ENCODE results near the gene RNGTT.

RNGTT gene

DNA sequence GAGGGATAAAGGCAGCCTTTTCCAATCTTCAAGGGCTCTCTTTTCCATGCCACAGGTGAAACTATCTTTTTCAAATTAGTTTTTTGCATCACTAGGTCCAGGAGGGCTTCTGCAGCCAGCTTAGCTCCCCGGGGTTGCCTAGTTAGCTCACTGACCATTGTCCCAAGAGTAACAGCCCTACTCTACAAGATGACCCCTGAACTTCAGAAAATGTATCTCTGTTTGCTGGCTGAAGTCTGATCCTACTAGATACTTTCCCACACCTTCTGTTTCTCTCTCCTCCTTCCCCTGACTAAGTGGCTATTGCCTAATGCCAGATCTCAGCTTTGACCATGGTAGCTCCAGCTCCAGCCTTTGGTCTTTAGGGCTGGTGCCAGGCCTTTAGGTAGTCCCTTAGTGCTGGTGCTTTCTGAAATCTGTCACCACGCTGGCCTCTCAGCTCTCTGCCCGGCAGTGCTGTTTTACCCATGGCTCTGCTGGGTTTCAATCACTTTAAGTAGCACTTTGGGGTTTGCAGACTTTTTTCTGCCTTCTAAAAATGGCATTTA, 255.1 kb downstream of the RNGTT start:
- no peak for DNase-seq

DNA sequence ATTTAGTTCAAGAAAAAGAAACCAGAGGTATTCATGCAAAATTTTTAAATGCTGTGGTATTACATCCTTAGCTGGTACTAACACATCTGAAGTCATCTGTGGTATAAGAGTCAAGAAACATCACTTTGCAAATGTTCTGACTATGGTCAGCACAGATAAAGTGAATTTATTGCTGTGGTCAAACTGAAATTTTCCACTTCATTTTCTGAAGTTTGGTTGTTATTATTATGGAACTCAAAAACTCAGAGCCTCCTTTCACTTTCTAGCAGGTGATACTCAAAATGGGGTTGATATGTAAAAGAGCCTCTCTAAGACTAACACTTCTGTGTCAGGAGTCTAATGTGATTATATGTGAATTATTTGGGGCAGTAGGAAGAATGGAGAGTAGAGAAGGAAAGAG, 257.8 kb downstream of the RNGTT start:
- no peak for DNase-seq

- no peak for DNase-seq
Observed at GRCh38 chr6:88704980-88705379, 258.4 kb downstream of the RNGTT start.

DNA sequence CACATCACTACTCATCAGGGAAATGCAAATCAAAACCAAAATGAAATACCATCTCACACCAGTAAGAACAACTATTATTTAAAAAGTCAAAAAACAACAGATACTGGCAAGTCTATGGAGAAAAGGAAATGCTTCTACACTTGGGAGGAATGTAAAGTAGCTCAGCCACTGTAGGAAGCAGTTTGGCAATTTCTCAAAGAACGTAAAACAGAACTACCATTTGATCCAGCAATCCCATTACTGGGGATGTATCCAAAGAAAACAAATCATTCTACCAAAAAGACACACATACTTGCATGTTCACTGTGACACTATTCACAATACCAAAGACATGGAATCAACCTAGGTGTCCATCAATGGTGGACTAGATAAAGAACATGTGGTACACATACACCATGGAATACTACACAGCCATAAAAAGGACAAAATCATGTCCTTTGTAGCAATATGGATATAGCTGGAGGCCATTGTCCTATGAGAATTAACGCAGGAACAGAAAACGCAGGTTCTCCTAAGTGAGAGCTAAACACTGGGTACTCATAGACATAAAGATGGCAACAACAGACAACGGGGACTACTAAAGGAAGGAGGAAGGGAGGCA, 260.4 kb downstream of the RNGTT start:
- DNase-seq = no peak

- no peak for DNase-seq
Observed at GRCh38 chr6:88698661-88699060, 264.8 kb downstream of the RNGTT start.

DNA sequence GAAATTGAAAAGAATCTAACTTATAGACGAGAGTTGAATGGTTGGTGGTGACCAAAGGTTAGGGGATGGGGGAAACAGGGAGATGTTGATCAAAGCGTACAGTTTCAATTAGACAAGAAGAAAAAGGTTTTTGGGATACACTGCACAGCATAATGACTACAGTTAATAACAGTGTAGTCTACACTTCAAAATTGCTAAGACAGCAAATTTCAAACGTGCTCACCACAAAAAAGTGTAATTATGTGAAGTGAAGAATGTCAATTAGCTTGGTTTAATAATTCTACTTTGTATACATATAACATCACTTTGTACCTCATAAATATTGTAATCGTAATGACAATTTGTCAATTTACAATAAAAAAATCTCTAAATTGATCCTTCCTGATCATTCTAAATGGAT, 267.5 kb downstream of the RNGTT start:
- no peak for DNase-seq

DNA sequence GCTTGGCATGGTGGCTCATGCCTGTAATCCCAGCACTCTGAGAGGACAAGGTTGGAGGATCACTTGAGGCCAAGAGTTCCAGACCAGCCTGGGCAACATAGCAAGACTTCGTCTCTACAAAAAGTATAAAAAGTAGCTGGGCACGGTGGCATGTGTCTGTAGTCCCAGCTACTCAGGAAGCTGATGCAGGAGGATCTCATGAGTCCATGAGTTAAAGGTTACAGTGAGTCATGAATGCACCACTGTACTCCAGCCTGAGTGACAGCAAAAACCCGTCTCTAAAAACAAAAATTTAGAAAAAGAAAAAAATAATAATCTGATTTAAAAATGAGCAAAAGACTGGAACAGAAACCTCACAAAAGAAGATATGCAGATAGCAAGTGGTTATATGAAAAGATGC, 279.7 kb downstream of the RNGTT start:
- no peak for DNase-seq

- no peak for DNase-seq
Observed at GRCh38 chr6:88680654-88681053, 282.8 kb downstream of the RNGTT start.

GRCh38 chr6:88679841-88680240, 283.6 kb downstream of the RNGTT start:
- DNase-seq = no peak

DNA sequence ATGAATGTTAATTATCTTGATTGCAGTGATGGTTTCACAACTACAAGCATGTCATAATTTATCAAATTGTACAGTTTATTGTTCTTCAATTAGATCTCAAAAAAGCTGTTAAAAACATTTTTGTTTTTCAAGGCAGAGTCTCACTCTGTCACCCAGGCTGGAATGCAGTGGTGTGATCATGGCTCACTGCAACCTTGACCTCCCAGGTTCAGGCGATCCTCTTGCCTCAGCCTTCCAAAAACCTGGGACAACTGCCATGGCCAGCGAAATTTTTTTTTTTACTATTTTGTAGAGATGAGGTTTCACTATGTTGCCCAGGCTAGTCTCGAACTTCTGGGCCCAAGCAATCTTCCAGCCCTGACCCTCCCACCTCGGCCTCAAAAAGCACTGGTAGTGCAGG, 286.1 kb downstream of the RNGTT start:
- no peak for DNase-seq

DNA sequence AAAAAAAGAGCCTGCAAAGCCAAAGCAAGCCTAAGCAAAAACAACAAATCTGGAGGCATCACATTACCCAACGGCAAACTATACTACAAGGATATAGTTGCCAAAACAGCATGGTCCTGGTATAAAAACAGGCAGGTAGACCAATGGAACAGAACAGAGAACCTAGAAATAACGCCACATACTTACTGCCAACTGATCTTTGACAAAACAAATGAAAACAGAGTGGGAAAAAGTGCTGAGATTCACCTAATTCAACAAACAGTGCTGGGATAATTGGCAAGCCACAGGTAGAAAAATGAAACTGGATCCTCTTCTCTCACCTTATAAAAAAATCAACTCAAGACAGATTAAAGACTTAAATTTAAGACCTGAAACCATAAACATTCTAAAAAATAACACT, 291.8 kb downstream of the RNGTT start:
- no peak for DNase-seq

DNA sequence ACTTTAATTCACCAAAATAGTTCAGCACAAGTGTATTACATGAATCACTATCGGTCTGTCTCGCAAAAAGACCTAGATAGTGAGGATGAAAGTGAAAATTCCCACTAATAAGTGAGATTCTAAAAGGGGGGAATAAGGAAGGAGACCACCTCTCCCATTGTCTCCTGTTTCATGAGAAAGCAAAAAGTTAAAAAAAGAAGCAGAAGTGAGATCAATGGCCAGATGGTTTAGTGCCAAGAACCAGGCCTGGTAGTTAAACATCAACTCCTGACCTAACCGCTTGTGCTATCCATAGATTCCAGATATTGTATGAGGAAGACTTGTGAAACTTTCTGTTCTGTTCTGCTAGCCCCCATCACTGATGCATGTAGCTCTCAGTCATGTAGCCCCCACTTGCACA, 293.0 kb downstream of the RNGTT start:
- no peak for DNase-seq

DNA sequence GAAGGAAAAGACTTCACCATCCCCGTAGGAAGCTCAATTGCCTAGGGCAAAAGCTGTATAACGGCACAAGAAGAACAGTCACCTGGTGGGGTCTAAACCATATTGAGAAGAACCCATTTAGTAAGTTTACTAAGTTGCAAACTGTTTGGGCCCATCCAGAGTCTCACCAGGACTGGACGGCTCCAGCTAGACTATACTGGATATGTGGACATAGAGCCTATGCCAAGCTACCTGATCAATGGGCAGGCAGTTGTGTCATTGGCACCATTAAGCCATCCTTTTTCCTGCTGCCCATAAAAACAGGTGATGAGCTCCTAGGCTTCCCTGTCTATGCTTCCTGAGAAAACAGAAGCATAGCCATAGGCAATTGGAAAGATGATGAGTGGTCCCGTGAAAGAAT, 293.9 kb downstream of the RNGTT start:
- no peak for DNase-seq

DNA sequence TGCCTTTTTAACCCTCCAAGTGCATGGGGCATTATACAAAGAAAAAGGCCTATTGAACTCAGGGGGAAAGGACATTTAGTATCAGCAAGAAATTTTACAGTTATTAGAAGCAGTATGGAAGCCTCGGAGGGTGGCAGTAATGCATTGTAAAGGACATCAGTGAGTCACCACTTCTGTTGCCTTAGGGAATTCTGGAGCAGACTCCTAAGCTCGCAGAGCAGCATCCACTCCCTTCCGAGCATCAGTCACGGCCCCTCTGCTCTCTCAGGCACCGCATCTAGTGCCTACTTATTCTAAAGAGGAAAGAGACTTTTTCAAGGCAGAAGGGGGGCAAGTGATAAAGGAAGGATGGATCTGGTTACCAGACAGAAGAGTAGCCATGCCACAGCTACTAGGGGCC, 296.5 kb downstream of the RNGTT start:
- DNase-seq = no peak

DNA sequence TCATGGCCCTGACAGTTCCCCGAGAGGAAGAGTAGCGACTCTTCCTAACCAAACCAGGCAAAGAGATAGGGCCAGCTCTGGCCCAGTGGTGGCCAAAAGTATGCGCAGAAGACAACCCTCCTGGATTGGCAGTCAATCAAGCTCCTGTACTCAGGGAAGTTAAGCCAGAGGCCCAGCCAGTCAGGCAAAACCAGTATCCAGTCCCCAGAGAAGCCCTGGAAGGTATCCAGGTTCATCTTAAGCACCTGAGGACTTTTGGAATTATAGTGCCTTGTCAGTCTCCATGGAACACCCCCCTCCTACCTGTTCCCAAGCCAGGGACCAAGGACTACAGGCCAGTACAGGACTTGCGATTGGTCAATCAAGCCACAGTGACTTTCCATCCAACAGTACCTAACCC, 298.3 kb downstream of the RNGTT start:
- no peak for DNase-seq

- no peak for DNase-seq
Observed at GRCh38 chr6:88663801-88664200, 299.6 kb downstream of the RNGTT start.

- DNase-seq = no peak
Observed at GRCh38 chr6:88662653-88663174, 300.7 kb downstream of the RNGTT start.

DNA sequence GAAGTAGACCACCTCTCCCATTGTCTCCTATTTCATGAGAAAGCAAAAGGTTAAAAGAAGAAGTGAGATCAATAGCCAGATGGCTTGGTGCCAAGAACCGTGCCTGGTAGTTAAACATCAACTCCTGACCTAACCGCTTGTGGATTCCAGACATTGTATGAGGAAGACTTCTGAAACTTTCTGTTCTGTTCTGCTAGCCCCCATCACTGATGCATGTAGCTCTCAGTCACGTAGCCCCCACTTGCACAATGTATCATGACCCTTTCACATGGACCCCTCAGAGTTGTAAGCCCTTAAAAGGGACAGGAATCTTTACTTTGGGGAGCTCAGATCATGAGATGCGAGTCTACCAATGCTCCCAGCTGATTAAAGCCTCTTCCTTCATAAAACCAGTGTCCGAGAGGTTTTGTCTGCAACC, 301.2 kb downstream of the RNGTT start:
- no peak for DNase-seq

DNA sequence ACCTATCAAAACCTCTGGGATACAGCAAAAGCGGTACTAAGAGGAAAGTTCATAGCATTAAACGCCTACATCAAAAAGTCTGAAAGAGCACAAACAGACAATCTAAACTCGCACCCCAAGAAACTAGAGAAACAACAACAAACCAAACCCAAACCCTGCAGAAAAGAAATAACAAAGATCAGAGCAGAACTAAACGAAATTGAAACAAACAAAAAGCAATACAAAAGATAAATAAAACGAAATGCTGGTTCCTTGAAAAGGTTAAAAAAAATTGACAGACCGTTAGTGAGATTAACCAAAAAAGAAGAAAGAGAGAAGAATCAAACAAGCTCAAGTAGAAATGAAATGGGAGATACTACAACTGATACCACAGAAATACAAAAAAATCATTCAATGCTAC, 302.3 kb downstream of the RNGTT start:
- DNase-seq = no peak

DNA sequence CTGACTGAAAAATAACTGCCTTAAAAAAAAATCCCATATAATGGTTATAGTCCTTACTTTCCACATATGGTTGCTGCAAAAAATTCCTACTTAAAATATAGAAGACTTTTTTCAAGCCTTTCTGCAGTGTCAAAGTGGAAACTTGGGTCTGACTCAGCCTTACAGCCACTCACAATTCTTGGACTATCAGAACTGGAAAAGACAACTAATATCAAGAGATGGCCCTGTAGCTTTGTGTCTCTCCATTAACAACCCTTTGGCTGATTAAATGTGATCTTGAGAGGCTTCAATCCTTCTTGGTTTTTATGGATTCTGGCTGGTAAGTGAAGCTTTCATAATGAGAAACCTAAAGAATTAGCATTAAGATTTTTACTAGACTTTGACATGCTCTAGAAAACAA, 307.8 kb downstream of the RNGTT start:
- no peak for DNase-seq

GRCh38 chr6:88653936-88654335, 309.5 kb downstream of the RNGTT start:
- DNase-seq = no peak

- no peak for DNase-seq
Observed at GRCh38 chr6:88651400-88651799, 312.0 kb downstream of the RNGTT start.

- no peak for DNase-seq
Observed at GRCh38 chr6:88650979-88651378, 312.4 kb downstream of the RNGTT start.

DNA sequence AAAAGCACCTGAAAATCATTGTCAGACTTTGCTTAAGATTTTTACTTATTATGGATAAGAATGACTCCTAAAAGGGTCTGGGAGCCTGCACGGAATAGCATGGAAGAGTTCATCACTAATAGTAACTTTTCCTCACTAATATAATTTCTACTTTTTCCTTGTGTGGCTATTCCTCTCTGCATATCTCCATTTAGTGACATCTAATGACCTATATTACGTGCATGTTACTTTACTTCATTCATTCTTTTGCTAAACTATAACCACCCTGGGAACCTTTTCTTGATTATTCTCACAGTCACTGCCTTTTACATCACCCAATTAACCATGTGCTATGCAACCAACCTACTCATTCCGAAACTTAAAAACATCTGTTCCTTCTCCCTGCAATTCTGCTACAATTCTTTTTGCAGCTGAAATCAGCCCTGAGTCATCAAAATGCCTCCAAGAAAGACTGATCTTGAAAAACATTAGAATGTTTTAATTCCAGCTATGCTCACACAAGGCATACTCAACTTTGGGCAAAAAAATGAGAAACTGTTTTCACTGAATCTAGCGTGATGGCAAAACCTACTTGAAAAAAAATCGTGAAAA, 313.3 kb downstream of the RNGTT start:
- no peak for DNase-seq
